ENCODE measurements around the gene UBASH3B.

- no peak for TF ChIP-seq CTCF (IDR thresholded peaks at IDR 0.05; ENCODE audit: insufficient read depth, low read depth, low read length)
- no peak for TF ChIP-seq EZH2 (IDR thresholded peaks at IDR 0.05; ENCODE audit: insufficient read depth, low read length)
These were observed 35.8 kb upstream of the UBASH3B start for GRCh38 chr11:122619757-122620156.
